Stimulated activated CD4-positive, alpha-beta T cell treated with anti-CD3 and anti-CD28 coated beads, Interleukin-15, amount 100 ng/mL, for 48 hours (primary cell): Measurements from ENCODE around the gene MRFAP1L1.
A peak's percentile ranks its signal among the peaks of the same experiment; 100 is the strongest.

ENCODE experiments used
- DNase-seq, 2 donors: peaks; one replicate each; pipeline ENCODE4 v3.0.0-alpha.2; 2020; ENCODE audit warnings: low read depth in 2 of 2

MRFAP1L1 gene

DNA sequence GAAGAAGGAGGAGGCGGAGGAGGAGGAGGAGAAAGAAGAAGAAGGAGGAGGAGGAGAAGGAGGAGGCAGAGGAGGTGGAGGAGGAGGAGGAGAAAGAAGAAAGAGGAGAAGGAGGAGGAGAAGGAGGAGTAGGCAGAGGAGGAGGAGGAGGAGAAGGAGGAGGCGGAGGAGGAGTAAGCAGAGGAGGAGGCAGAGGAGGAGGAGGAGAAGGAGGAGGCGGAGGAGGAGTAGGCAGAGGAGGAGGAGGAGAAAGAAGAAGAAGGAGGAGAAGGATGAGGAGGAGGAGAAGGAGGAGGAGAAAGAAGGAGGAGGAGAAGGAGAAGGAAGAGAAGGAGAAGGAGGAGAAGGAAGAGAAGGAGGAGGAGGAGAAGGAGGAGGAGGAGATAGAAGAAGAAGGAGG, 49.2 kb downstream of the MRFAP1L1 start:
- DNase-seq, result no peak

- no peak for DNase-seq
Measured at GRCh38 chr4:6659897-6660296, 49.8 kb downstream of the MRFAP1L1 start.

DNA sequence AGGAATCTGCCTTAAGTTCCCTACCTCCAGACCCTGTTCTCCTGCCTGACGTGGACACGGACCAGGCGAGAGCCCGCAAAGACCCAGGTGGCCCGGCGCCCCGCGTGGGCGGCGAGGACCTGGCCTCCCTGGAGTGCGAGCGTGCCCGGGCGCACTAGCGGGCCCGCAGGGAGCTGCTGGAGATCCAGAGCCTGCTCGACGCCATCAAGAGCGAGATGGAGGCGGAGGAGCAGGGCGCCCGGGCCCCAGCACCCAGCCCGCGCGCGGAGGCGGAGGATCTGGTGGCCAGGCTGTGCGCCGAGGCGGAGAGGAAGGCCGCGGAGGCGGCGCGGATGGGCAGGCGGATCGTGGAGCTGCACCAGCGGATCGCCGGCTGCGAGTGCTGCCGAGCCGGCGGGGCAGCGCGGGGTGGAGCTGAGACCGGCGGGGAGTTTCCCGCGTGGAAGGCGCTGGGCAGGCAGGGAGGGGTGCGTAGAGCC, 51.0 kb downstream of the MRFAP1L1 start:
- peak in 1 of 2 donors; percentile 16 for DNase-seq

DNA sequence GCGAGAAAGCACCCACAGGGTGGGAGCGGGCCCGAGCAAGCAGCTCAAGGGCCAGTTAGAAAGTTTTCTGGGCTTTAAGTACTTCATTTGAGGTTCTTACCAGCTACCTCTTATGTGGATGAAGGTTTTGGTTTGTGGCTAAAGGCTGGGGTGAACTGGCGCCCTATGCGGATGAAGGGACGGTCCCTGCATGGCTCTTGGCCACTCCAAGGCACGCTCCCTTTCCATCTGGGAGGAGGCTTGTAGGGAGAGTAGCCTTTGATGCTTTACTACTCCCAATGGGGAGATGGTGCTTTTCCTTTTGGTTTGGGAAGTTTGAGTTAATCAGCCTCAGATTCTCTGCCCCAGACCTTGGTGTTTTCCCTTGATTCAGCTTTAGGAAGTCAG, 51.5 kb downstream of the MRFAP1L1 start:
- DNase-seq, result no peak
